Ureter (tissue), 1 donor: ENCODE measurements around the gene UBE2R2. TPM values are rescaled to one million over a fixed set of nuclear protein-coding genes. Genes with fewer than 3 reads are reported as not detected.
A peak's percentile ranks its signal among the peaks of the same experiment; 100 is the strongest.
"Not testable (repeated sequence)": the region's sequence is repeated elsewhere in the genome, so short reads cannot be mapped to it uniquely, and the experiment has no call there.

Source experiments
- DNase-seq: peaks from one replicate; pipeline ENCODE4 v3.0.0-alpha.2; 2020; ENCODE audit warnings: low spot score
- total RNA-seq: library from RNA; stranded (reverse); gene quantifications from one replicate; pipeline ENCODE4 v1.2.4, GENCODE V29; 2023
- donor health status: DM: yes; HTN: yes; CAD: no.

Gene UBE2R2
- total RNA-seq, 1 donor from 2014 or later = 35.6 TPM

DNA sequence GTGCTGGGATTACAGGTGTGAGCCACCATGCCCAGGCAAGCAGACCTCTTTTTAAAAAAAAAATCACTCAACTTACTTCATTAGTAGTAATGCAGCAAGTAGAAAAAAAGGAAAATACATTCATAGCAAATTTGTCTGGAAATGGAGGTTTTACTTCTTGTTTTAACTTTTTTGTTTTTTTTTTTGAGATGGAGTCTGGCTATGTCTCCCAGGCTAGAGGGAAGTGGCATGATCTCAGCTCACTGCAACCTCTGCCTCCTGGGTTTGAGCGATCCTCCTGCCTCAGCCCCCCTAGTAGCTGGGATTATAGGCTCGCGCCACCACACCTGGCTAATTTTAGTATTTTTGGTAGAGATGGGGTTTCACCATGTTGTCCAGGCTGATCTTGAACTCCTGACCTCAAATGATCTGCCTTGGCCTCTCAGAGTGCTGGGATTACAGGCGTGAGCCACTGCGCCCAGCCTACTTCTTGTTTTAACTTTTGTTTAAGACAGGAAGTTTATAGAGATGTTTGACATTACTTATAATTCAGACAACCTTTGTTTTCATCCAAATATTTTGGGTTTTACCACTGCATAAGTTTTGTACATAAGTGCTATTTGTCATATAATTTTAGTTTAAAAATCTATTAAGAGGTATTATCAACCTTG lies 26.5 kb downstream of the UBE2R2 start:
- no peak for DNase-seq

GRCh38 chr9:33846231-33846630 lies 29.3 kb downstream of the UBE2R2 start:
- no peak for DNase-seq

- DNase-seq = not testable (repeated sequence)
Measured at GRCh38 chr9:33847894-33848205, 30.9 kb downstream of the UBE2R2 start.

DNA sequence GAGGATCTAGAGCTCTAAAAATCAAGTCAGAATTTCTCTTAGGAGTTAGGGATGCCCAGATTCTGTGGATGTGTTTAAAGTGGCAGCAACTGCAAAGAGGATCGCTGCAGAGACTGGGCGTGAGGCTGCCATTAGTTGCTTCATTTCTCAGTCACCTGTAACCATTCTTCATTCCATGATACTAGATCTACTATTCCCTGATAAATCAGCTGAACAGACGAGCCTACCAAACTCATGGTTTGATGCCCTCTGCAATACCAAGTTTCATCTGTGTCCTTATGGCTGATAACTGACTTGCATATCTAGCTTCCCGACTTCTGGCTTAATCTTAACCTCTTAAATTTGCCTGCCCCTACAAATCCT lies 33.3 kb downstream of the UBE2R2 start:
- DNase-seq = no peak

DNA sequence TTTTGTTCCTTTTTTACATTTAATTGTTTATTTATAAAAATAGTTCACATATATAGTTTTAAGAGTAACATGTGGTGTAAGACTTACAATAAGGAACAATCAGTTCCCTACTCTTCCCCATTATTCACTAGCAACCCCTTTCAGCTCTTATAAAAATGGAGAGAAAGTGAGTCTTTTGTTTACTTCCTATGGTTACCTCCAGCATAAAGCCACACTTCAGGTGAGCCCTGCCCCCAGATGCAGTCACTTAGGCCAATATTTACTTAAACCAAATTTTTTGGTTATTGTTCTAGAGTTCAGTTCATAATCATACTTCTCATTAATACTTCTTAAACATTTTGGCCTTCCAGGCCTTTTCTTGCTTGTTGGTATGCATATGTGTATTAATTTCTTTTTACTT lies 33.7 kb downstream of the UBE2R2 start:
- DNase-seq = no peak

DNA sequence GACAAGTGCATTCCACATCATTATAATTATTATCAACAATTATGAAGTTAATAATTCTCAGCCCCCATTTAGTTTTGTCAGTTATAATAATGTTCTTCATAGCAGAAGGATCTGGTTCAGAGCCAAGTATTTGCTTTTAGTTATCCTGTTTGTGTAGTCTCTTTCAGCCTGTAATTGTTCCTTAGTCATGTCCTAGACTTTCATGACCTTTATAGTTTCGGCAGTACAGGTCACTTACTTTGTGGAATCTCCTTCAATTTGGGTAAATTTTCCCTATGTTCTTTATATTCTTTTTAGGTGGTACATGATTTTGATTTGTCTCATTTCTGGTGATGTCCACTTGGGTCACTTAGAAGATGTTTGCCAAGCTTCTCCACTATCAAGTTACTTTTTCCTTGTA lies 34.3 kb downstream of the UBE2R2 start:
- no peak for DNase-seq

GRCh38 chr9:33852216-33852826 lies 35.4 kb downstream of the UBE2R2 start:
- peak; percentile 73 for DNase-seq

DNA sequence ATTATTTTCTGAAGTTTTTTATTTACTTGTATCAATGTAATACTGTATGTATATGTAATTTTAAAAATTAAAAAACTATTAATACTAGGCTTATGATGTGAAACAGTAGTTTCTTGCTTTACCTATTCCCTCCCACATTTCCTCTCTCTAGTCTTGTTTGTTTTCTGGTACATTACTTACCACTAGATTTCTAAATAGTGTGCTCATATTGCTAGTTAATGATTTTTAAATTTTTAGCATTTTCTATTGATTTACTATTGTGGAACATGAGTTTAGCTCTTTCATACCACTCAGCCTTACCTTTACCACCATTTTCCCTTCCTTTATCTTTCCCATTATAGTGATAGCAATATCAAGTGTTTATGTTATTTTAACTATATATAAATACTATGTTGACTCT lies 39.3 kb downstream of the UBE2R2 start:
- DNase-seq = no peak

- no peak for DNase-seq
Measured at GRCh38 chr9:33858423-33858822, 41.5 kb downstream of the UBE2R2 start.

- no peak for DNase-seq
Measured at GRCh38 chr9:33860200-33860871, 43.4 kb downstream of the UBE2R2 start.

DNA sequence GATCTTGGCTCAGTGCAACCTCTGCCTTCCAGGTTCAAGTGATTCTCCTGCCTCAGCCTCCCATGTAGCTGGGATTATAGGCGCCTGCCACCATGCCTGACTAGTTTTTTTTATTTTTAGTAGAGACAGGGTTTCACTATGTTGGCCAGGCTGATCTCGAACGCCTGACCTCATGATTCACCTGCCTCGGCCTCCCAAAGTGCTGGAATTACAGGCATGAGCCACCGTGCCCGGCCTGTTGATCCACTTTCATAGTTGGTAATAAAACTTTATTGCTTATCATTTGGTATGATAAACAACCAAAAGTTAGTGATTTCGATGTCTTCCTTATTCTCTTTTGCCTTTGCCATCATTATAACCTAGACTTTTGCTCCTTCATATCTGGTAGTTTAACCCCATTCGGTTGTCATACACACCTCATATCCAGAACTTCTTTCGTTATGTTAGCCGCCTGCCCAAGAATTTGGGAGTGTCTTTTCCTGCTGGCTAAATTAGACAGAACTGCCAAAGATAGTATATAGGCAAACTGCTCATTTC lies 45.0 kb downstream of the UBE2R2 start:
- DNase-seq = no peak

DNA sequence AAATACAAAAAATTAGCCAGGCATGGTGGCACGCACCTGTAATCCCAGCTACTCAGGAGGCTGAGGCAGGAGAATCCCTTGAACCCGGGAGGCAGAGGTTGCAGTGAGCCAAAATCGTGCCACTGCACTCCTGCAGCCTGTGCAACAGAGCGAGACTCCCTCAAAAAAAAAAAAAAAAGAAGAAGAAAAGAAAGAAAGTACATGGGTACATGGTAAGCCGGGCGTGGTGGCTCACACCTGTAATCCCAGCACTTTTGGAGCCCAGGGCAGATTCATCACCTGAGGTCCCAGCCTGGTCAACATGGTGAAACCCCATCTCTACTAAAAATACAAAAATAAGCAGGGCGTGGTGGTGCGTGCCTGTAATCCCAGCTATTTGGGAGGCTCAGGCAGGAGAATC lies 46.1 kb downstream of the UBE2R2 start:
- DNase-seq = not testable (repeated sequence)

DNA sequence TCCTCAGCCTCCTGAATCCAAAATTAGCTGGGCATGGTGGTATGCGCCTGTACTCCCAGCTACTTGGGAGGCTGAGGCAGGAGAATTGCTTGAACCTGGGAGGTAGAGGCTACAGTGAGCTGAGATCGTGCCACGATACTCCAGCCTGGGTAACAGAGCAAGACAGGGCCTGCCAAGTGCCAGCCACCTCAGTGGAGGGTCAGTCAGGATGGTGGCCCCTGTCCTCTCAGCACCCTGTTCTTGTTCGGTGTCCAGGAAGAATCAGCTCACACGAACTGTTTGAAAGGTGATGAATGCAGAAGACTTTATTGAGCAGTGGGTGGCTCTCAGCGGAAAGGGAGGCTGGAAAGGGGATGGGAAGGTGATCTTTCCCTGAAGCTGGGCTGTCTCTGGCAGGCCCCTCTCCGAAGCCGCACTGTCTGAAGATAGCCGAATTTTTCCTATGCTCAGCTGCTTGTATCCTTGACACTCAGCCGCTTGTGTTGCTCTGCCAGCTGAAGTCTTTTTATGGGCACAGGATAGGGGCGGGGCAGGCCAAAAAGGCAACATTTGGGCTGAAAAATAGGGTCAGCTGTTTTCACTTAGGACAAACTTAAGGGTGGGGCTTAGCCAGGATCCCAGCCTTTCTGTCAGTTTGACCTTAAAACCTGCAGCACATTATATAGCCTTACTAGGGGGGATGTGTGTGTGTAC lies 50.9 kb downstream of the UBE2R2 start:
- peak; percentile 54 for DNase-seq

DNA sequence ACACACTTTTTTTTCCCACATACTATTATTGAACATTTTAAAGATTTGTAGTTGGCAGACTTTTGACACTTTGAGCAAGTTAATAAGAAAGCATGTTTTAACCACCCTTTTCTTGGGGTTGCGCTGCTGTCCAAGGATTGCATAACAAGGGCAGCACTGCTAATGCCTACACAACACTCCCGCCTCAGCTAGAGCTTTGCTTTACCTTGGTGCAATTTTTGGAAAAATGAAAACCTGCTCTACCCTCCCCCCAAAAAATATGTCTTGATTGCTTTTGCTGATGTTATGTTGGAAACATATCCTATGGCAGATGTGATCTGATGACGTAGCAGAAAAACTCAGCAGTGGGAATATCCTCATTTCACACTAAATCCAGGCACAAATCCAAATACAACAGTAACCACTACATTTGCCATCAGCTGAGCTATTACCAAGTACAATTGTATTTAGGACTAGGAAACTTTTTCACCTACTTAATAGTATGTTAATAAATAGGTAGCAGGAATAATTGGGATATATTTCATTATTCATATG lies 51.5 kb downstream of the UBE2R2 start:
- DNase-seq = no peak

DNA sequence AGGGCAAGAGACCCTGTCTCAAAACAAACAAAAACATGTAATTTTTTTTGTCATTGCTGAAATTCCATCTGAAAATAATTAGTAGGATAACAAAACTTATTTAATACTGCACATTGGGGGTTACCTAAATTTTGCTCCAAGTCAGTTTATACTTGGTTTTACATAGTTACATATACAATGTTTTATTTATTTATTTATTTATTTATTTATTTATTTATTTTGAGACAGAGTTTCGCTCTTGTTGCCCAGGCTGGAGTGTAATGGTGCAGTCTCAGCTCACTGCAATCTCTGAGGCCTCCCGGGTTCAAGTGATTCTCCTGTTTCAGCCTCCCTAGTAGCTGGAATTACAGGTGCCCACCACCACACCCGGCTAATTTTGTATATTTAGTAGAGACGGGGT lies 52.3 kb downstream of the UBE2R2 start:
- DNase-seq = not testable (repeated sequence)

DNA sequence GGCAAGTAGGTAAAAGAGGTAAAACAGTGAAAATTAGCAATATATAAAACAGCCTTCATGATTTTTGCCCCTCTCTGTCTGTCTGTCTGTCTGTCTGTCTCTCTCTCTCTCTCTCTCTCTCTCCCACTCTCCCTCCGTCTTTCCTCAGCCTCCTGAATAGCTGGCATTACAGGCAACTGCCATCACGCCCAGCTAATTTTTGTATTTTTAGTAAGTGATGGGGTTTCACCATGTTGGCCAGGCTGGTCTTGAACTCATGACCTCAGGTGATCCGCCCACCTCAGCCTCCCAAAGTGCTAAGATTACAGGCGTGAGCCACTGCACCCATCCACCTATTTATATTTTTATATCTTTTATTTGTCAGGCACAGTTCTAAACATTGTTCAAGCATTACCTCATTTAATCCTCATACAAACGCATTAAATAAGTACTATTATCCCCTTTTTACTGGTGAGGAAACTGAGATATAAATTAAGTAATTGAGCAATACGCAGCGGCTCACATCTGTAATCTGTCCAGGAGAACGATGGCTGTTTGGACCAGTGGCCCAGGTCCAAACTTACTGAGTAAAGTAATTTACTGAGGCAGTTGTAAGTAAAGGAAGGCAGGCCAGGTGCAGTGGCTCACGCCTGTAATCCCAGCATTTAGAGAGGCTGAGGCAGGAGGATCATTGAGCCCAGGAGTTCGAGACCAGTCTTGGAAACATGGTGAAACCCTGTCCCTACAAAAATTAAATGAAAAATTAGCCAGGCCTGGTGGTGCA lies 60.9 kb downstream of the UBE2R2 start:
- no peak for DNase-seq

- DNase-seq = no peak
Measured at GRCh38 chr9:33878691-33879366, 61.9 kb downstream of the UBE2R2 start.

- no peak for DNase-seq
Measured at GRCh38 chr9:33880211-33881089, 63.5 kb downstream of the UBE2R2 start.

DNA sequence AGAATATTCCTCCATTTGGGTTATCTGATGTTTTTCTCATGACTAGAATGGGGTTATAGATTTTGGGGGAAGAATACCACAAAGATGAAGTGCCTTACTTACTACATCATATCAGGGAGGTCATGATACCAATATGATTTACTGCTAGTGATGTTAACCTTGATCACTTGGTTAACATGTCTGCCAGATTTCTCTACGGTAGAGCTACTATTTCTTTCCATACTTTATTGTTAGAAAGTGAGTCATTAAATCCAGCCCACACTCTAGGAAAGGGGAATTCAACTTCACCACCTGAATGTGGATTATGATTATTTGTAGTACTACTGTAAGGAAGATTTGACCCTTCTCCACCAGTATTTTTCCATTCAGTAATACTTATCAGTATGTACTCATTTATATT lies 64.7 kb downstream of the UBE2R2 start:
- DNase-seq = no peak
